GM19397 (cell line): ENCODE data around the gene COG5.

ENCODE experiments used
- ATAC-seq: cut with Tn5 transposase; IDR thresholded peaks from one replicate; pipeline ENCODE4 v1.9.1; 2021; ENCODE audit warnings: mild to moderate bottlenecking, moderate library complexity; ENCODE audit not compliant: unreplicated experiment

COG5 gene

GRCh38 chr7:107196834-107197610, 366.7 kb downstream of the COG5 start:
- no peak for ATAC-seq

GRCh38 chr7:107194052-107194451, 369.7 kb downstream of the COG5 start:
- no peak for ATAC-seq

- no peak for ATAC-seq
Measured at GRCh38 chr7:107190090-107190489, 373.6 kb downstream of the COG5 start.

GRCh38 chr7:107187774-107188173, 375.9 kb downstream of the COG5 start:
- no peak for ATAC-seq

GRCh38 chr7:107186240-107186639, 377.5 kb downstream of the COG5 start:
- no peak for ATAC-seq

- no peak for ATAC-seq
Measured at GRCh38 chr7:107185716-107186115, 378.0 kb downstream of the COG5 start.

GRCh38 chr7:107181172-107181571, 382.5 kb downstream of the COG5 start:
- no peak for ATAC-seq

GRCh38 chr7:107180378-107180777, 383.3 kb downstream of the COG5 start:
- ATAC-seq, result no peak

GRCh38 chr7:107179326-107180164, 384.2 kb downstream of the COG5 start:
- no peak for ATAC-seq

- ATAC-seq, result no peak
Measured at GRCh38 chr7:107173691-107174406, 389.9 kb downstream of the COG5 start.

- no peak for ATAC-seq
Measured at GRCh38 chr7:107173191-107173590, 390.5 kb downstream of the COG5 start.

GRCh38 chr7:107172276-107173032, 391.3 kb downstream of the COG5 start:
- no peak for ATAC-seq

- ATAC-seq, result no peak
Measured at GRCh38 chr7:107171496-107171895, 392.2 kb downstream of the COG5 start.

GRCh38 chr7:107170051-107170915, 393.4 kb downstream of the COG5 start:
- no peak for ATAC-seq

- ATAC-seq, result peak; percentile 33
Measured at GRCh38 chr7:107169120-107170050, 394.3 kb downstream of the COG5 start.

- peak; percentile 88 for ATAC-seq
Measured at GRCh38 chr7:107168233-107169119, 395.2 kb downstream of the COG5 start, which contains the start of gene HBP1. Gene HBP1 (plus strand): TSS chr7:107169003. CDS start chr7:107179894, 10,891 bp downstream.

- ATAC-seq, result no peak
Measured at GRCh38 chr7:107167483-107168232, 396.1 kb downstream of the COG5 start.
